GM19099 (cell line): ENCODE results near the gene TRIM14.

Experiments
- POLR2A ChIP-seq: IDR thresholded peaks from 3 replicates; pipeline ENCODE4 v1.6.1; 2011; ENCODE audit warnings: low read depth; ENCODE audit not compliant: insufficient read length; ENCODE audit errors: extremely low read depth

TRIM14 gene

GRCh38 chr9:98081477-98082219 lies 37.4 kb downstream of the TRIM14 start:
- TF ChIP-seq POLR2A: no peak

GRCh38 chr9:98080780-98081179 lies 38.2 kb downstream of the TRIM14 start:
- TF ChIP-seq POLR2A: no peak

- no peak for TF ChIP-seq POLR2A
Observed at GRCh38 chr9:98080326-98080725, 38.7 kb downstream of the TRIM14 start.

GRCh38 chr9:98078895-98079294 lies 40.1 kb downstream of the TRIM14 start:
- no peak for TF ChIP-seq POLR2A

- TF ChIP-seq POLR2A: no peak
Observed at GRCh38 chr9:98075332-98075805, 43.7 kb downstream of the TRIM14 start.

GRCh38 chr9:98074115-98074990 lies 44.7 kb downstream of the TRIM14 start:
- TF ChIP-seq POLR2A: no peak

GRCh38 chr9:98071737-98072136 lies 47.3 kb downstream of the TRIM14 start:
- no peak for TF ChIP-seq POLR2A

- no peak for TF ChIP-seq POLR2A
Observed at GRCh38 chr9:98070704-98071103, 48.3 kb downstream of the TRIM14 start.

- TF ChIP-seq POLR2A: no peak
Observed at GRCh38 chr9:98069551-98069950, 49.5 kb downstream of the TRIM14 start.

- no peak for TF ChIP-seq POLR2A
Observed at GRCh38 chr9:98067184-98067583, 51.8 kb downstream of the TRIM14 start.

GRCh38 chr9:98066235-98066634 lies 52.8 kb downstream of the TRIM14 start:
- no peak for TF ChIP-seq POLR2A

- no peak for TF ChIP-seq POLR2A
Observed at GRCh38 chr9:98064623-98065392, 54.2 kb downstream of the TRIM14 start.

- TF ChIP-seq POLR2A: no peak
Observed at GRCh38 chr9:98062161-98062560, 56.9 kb downstream of the TRIM14 start.

GRCh38 chr9:98057138-98057799 lies 61.8 kb downstream of the TRIM14 start:
- TF ChIP-seq POLR2A: no peak

- TF ChIP-seq POLR2A: peak; percentile 93
Observed at GRCh38 chr9:98056269-98057137, 62.5 kb downstream of the TRIM14 start, which contains the start of gene NANS. NANS (plus strand) TSS chr9:98056732; CDS start chr9:98056809, 77 bp downstream.
